ENCODE data around the gene NTMT2. TPM values are rescaled to one million over a fixed set of nuclear protein-coding genes. Genes with fewer than 3 reads are reported as not detected.

NTMT2 gene
- total RNA-seq, 1 experiment from 2014 or later: not detected

DNA sequence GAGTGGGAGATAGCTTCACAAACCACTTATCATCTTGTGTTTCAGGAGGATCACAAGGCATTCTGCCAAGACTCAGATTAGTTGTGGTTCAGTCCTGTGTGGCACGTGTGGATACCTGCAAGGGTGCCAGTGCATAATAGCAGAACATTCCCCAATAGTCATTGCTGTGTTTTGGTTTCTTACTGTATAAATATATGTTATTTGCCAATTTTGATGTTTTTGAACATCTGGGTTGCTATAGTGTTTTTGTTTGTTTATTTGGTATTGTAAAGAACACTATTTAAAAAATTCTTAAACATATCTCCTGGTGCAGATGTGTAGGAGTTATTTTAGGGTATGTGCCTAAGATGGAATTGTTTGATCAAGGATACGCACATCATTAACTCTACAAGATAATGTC, 5.4 kb upstream of the NTMT2 start:
- Histone ChIP-seq H3K79me2 (ENCODE audit: low read depth) (no peaks in the 10 kb centered on the region), H2AFZ (no peak overlapping the region), H3K4me3 (no peak overlapping the region), H3K36me3 (ENCODE audit: low read depth) (no peaks in the 10 kb centered on the region), H3K4me1 (replicated peaks; ENCODE audit: insufficient read depth) (no peaks in the 10 kb centered on the region), H3K27me3 (ENCODE audit: insufficient read depth, low read depth) (no peaks in the 10 kb centered on the region), H4K20me1 (ENCODE audit: insufficient read depth) (no peaks in the 10 kb centered on the region), H3K27ac (no peak overlapping the region), H3K9me3 (ENCODE audit: insufficient read depth, low read depth) (no peaks in the 10 kb centered on the region), H3K4me2 (no peak overlapping the region), H3F3A (ENCODE audit: insufficient read depth, low read depth) (no peaks in the 10 kb centered on the region), H3K9me2 (ENCODE audit: insufficient read depth) (no peaks in the 10 kb centered on the region)
- no peak for TF ChIP-seq EZH2 (IDR thresholded peaks at IDR 0.05; ENCODE audit: low read depth)
- TF ChIP-seq, protein P1, sequence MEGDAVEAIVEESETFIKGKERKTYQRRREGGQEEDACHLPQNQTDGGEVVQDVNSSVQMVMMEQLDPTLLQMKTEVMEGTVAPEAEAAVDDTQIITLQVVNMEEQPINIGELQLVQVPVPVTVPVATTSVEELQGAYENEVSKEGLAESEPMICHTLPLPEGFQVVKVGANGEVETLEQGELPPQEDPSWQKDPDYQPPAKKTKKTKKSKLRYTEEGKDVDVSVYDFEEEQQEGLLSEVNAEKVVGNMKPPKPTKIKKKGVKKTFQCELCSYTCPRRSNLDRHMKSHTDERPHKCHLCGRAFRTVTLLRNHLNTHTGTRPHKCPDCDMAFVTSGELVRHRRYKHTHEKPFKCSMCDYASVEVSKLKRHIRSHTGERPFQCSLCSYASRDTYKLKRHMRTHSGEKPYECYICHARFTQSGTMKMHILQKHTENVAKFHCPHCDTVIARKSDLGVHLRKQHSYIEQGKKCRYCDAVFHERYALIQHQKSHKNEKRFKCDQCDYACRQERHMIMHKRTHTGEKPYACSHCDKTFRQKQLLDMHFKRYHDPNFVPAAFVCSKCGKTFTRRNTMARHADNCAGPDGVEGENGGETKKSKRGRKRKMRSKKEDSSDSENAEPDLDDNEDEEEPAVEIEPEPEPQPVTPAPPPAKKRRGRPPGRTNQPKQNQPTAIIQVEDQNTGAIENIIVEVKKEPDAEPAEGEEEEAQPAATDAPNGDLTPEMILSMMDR (conservative IDR thresholded peaks at IDR 0.05): no peak
- ChIA-PET CTCF (no interaction called here), POLR2A (ENCODE audit: unreplicated experiment) (no interaction called here)
- DNase-seq: no peak
- intact Hi-C loops (cut with micrococcal nuclease; ENCODE audit: unreplicated experiment): no loop called here
- BruUV-seq (replicated peaks): no TSS peak

DNA sequence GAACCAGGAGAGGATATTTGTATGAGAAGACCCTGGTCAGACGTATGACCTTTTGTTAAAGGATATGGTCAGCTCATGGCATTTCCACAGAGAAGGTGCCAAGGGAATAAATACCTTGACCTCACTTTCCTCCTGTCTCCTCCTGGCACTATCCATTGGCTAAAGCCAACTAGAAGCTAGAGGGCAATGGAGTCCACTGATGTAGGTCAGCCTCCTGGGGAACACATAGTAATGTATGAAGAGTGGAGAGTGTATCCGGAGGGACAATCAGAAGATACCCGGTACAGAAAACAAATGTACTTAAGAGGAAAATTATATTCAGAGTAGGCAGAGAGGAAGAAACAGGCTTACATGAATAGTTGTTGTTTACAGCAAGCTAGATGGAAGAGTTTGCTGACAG, 698 bp upstream of the NTMT2 start:
- Histone ChIP-seq H3K27ac (no peak overlapping the region), H3K27me3 (ENCODE audit: insufficient read depth, low read depth) (no peaks in the 10 kb centered on the region), H3K9me3 (ENCODE audit: insufficient read depth, low read depth) (no peaks in the 10 kb centered on the region), H3K4me3 (no peak overlapping the region), H3K4me2 (no peak overlapping the region), H4K20me1 (ENCODE audit: insufficient read depth) (no peaks in the 10 kb centered on the region), H3K36me3 (ENCODE audit: low read depth) (no peaks in the 10 kb centered on the region), H3K9me2 (ENCODE audit: insufficient read depth) (no peaks in the 10 kb centered on the region), H2AFZ (no peak overlapping the region), H3K4me1 (replicated peaks; ENCODE audit: insufficient read depth) (no peaks in the 10 kb centered on the region), H3F3A (ENCODE audit: insufficient read depth, low read depth) (no peaks in the 10 kb centered on the region), H3K79me2 (ENCODE audit: low read depth) (no peaks in the 10 kb centered on the region)
- ChIA-PET CTCF (no interaction called here), POLR2A (ENCODE audit: unreplicated experiment) (no interaction called here)
- intact Hi-C loops (cut with micrococcal nuclease; ENCODE audit: unreplicated experiment): no loop called here
- DNase-seq: no peak
- BruUV-seq (replicated peaks): no TSS peak
- no peak for TF ChIP-seq EZH2 (IDR thresholded peaks at IDR 0.05; ENCODE audit: low read depth)
- TF ChIP-seq, protein P1 (conservative IDR thresholded peaks at IDR 0.05): no peak

DNA sequence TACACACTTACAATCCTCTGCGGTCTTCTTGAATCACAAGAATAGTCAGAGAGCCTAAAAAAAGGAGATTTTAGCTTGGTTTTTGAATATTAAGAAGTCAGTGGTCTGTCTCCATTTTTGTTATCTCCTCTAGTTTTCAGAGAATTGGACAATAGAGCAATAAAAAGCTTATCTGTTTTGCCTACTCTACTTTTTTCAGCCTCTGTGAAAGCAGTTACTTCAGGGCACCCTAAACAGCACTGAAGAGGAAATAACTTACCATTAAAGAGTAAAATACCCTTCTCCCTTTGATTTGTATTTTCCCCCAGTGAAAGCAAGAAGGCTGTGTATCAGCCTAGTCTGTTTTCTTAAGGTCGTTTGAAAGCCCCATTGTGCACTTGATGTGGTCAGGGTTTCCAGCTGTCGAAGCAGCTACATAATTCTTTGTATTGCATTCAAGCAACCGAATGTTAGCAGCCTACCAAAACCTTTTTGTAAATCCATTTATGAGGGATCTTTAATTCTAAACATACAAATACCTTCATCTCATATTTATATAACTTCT, 1.0 kb downstream of the NTMT2 start:
- no peak for DNase-seq
- Histone ChIP-seq H3F3A (ENCODE audit: insufficient read depth, low read depth) (no peaks in the 10 kb centered on the region), H2AFZ (no peak overlapping the region), H3K27me3 (ENCODE audit: insufficient read depth, low read depth) (no peaks in the 10 kb centered on the region), H3K27ac (no peak overlapping the region), H4K20me1 (ENCODE audit: insufficient read depth) (no peaks in the 10 kb centered on the region), H3K4me2 (no peak overlapping the region), H3K4me1 (replicated peaks; ENCODE audit: insufficient read depth) (no peaks in the 10 kb centered on the region), H3K4me3 (no peak overlapping the region), H3K79me2 (ENCODE audit: low read depth) (no peaks in the 10 kb centered on the region), H3K36me3 (ENCODE audit: low read depth) (no peaks in the 10 kb centered on the region), H3K9me3 (ENCODE audit: insufficient read depth, low read depth) (no peaks in the 10 kb centered on the region), H3K9me2 (ENCODE audit: insufficient read depth) (no peaks in the 10 kb centered on the region)
- intact Hi-C loops (cut with micrococcal nuclease; ENCODE audit: unreplicated experiment): no loop called here
- CTCF ChIA-PET: no interaction called here
- BruUV-seq (replicated peaks): no TSS peak
- POLR2A ChIA-PET (ENCODE audit: unreplicated experiment): no interaction called here
- TF ChIP-seq EZH2 (IDR thresholded peaks at IDR 0.05; ENCODE audit: low read depth): no peak
- TF ChIP-seq, protein P1 (conservative IDR thresholded peaks at IDR 0.05): no peak

Measured in PC-9 (cell line).